GM18517 (cell line): Measurements from ENCODE around the gene EBF3.

Experiments used
- ATAC-seq: cut with Tn5 transposase; IDR thresholded peaks from one replicate; pipeline ENCODE4 v1.9.1; 2021; ENCODE audit warnings: mild to moderate bottlenecking, moderate library complexity; ENCODE audit not compliant: unreplicated experiment

The EBF3 gene

DNA sequence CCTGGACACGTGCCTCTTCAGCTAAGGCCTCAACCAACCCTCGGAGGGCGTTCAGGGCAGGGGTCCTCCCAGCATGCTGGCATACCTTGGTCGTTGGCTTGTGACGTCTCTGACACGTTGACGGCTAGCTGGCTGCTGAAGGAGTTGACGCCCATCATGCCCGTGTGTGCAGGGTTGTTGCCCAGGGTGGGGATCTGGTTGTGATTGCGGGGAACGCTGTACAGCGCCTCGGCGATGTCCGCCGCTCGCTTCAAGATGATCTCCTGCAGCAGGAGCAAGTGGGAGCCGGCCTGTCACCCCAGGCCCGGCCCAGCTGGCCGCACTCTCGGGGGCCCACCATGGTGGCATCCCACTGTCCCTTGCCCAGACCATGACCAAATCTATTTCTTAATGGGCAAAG, 122.0 kb downstream of the EBF3 start:
- ATAC-seq: no peak

DNA sequence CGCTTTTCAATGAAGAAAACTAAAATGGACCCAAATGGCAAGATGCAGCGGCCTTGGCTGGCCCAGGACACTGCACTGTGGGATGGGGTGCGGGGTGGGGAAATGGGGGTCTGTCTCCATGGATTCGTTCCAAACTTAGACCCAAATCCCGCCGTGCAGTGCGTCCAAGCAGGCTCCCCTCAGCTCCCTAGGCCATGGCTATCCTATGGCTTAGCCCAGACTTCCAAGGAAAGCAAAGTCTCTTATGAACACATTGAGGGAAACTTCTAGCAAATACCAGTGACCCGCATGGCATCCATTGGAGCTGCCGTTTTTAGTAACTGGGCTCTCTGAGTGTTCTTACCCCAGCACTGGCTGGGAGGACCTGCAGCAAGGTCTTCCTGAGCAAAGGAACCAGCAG, 122.5 kb downstream of the EBF3 start:
- no peak for ATAC-seq

DNA sequence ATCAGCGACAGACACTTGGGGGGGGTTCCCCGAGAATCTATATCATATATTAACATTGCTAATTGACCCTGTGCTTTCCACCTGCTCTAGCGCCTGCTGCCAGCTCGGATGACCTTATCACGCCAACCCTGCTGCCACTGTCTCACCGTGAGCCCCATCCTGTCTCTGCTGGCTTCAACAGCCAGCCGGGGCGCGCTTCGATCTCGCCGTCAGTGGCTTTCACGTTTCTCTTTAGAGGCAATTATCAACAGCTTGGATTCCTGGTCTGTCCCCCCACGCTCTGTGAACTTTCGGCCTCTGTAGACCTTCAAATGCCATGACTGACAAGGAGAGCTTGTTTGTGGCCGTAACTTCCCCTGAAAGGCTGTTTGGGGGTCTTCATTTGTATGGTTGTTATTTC, 123.0 kb downstream of the EBF3 start:
- no peak for ATAC-seq

DNA sequence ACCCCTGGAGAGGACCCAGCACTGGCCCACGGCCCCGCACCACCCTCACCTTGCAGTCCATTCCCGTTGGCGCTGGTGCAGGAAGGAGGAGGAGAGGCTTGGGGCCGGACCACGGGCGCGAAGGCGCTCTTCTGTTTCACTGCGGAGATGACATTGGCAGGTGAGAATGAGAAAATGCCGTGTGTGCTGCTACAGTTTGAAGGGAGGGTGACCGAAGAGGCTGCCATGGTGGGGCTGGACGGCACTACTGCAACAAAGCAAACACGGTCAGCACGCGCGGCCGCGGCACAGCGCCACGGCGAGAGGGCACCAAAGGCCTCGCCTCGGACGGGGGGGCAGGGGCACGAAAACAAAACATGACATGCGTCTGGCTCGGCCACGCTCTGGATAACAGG, 123.9 kb downstream of the EBF3 start:
- no peak for ATAC-seq

DNA sequence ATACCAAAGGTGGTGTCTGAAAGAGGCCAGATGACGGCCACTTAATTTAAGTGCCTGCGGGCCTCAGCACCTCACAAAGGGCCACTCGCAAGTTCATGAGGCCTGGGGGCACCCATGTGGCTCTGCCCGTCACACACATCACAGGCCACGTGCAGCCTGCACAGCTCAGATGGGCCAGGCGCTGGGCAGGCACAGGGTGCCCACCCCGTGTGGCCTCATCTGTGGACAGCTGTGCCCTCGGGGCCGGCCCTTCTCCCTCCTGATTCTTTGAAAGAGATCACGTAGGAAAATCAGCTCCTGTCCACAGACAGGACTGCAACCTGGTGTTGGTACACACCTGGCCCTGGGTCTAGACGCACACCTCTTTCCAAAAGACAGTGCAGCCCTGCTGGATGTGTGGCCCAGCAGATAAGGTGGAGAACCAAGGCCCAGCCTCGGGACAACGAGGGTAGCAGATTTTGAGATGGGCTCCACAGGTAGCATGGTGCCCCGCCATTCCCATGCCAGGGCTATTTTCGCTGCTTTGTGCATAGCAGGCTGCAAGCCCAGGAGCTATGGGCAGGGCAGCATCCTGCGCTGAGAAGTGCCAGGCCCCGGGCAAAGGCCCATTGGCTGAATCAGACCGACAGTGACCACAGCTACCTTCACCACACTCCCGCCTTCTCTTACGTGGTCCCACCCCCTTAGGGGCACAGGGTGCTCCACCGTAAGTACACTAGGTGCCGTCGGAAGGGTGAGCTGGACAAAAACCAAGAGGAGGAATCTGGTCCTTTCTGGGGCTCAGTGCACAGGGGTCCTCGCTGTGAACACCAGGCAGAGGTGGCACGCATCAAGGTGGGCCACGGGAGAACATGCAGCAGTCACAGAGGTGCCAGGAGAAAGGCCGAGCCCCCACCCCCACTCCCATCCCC, 124.5 kb downstream of the EBF3 start:
- no peak for ATAC-seq

DNA sequence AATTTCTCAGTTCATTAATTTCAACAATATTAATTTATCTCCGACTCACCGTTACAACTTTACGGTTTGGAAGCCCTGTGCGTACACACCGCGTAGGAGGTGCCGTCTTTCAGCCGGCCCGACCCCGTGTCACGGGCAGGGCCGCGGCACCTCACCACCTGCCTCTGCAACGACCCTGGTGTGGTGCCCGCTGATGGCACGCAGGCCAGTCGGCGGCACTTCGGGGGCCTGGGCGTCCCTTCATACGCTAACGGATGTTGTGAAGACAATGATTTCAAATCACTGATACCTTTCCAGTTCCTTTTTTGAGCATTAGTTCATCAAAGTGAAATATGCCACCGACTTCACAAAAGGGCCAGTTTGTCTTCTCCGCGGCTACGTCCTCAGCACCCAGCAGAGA, 125.3 kb downstream of the EBF3 start:
- ATAC-seq: no peak

DNA sequence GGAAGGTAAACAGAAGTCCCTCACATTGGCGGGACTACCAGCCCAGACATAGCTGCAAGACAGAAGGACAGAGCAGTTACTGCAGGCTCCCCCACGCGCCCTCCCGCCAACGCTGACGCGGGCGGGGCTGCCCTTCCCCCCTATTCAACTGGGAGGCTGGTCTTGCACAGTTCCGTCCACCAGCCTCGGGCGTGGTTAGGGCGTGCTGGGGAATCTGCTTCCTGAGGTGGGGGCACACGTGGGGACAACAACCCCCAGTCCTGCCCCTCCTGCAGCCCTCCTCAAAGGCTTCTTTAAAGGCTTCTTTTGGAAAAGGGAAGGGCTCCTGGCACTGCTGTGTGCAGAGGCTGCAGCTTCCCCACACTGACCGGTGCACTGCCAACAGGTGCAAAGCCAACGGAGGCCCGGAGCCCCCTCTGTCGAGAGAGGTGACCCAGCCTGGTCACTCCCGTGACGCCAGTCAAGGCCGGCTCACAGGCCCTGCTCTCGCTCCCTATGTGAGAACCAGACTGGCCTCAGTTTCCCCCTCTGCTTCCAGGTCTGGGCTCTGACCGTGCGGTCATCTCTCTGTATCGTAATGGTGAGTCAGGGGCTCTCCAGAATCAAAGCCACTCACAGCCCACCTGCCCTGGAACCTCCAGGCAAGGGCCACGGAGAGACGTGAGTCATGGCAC, 126.0 kb downstream of the EBF3 start:
- no peak for ATAC-seq

DNA sequence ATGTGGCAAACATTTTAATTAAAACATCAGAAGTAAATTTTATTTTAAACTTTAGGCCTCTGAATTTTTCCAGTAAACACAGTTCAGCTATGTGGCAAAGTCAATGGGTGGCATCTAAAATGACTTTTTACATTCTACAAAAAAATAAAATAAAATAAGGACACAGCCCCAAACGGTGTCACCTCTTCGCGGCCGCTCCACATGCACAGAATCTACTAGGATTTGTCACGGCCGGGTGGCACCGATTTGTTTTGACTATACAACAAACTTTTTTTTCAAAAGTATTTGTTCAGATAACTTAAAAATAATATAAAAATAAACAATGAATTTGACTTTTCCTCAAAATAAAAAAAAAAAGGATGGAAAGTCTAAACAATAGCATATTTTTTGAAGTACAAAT, 127.8 kb downstream of the EBF3 start:
- ATAC-seq: no peak

DNA sequence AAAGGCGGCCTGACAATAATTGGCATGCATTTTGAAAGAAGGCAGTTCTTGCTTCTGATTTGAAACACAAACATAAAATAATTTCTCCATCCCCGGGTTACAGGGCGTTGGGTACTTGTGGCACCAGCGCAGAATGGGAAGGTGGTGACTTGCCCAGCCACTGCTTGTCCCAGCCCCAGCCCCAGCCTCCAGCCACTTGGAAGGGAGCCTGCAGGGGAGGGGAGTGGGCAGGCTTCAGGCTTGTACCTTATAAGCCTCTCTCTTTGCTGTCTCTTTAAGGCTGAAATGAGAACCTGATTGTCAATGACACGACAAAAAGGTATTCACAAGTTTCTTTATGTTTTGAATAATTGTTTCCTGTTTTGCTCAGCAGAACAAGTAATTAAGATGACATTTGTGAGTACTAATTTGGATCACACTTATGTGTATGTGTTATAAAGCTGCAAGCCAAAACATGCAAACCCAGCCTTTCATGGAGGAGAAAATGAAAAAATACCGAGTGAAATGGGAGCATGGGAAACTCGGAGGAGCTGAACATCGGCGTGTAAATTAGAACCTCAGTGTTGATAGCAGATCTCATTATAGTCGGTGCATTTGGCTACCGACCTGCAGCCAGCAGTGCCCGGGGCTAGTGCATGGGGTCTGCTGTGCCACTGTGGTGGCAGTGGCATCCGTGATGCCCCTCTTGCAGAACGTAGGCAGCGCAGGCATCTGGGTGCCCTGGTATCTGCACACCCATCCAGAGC, 129.9 kb downstream of the EBF3 start:
- ATAC-seq: no peak

DNA sequence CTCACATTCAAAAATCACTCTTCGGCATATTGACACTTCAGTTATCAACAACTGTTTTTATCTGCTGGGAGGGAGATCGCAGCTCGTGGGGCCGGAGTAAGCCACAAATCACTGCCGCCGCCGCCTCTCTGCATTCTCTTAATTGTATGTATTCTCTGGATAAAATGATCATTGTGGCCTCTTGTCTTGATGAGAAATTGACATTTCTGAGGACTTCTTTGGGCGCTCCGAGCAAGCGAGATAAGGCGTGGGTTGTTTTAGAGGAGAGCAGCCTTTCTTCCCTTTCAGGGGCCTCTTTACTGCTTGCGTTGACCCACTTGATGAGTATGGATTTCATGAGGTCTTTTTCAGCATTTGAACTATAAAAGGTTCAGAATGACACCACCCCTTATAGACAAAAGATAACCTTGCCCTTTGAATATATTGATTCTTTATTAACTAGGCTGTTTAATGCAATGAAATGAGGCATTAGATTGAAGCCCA, 130.6 kb downstream of the EBF3 start:
- no peak for ATAC-seq

DNA sequence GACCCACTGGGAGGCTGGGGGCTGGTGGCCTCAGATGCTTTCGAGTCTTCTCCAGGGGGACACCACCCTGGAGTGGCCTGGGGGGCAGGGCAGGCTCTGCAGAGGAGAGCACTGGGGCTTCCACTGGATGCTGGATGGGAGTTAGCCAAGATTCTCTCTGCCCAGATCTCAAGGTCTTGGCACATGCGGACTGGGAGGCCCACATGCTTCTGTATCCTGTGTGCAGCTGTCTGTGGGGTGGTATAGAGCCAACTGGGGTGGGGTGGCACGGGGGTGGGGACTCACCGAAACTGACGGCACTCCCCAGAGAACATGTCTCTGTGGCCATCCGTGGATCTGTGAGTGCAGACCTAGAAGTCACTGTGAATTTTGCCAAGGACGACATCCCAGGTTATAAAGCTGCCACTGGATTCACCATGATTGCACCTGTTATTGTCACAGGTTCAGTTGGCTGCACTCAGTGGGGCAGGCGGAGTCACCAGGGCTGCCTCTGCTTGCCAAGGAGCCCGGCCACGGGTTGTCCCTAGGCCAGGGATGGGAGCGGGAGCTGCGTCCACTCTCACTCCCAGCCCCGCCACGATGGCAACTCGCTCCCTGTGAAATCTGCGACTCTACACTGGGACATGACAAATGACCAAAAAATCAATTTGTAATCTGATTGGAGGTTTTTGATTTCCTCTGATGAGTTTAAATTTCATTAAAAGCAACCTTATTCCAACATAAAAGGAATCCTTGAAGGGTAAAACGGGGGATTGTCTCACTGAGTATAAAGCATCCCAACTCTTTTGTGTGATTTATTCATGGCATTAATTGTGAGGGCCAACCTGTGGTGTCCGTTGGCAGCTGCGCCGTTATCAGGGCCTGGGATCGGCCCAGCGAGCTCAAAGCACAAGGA, 131.3 kb downstream of the EBF3 start:
- no peak for ATAC-seq

DNA sequence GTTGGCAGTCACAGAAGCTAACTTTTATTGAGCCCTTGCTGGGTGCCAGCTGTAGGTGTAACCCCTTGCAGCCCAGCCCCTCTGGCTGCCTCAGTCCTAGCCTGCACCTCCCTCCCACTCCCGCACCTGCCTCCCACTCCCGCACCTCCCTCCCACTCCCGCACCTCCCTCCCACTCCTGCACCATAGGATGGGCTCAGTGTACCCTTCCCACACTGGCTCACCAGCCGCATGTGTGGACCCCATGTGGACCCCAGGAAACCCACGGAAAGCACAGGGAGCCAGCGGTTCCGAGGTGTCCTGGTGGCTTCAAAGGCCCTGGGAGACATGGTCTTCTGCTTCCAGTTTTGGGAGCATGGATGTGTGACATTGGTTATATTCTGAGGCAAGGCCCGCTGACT, 132.9 kb downstream of the EBF3 start:
- no peak for ATAC-seq

DNA sequence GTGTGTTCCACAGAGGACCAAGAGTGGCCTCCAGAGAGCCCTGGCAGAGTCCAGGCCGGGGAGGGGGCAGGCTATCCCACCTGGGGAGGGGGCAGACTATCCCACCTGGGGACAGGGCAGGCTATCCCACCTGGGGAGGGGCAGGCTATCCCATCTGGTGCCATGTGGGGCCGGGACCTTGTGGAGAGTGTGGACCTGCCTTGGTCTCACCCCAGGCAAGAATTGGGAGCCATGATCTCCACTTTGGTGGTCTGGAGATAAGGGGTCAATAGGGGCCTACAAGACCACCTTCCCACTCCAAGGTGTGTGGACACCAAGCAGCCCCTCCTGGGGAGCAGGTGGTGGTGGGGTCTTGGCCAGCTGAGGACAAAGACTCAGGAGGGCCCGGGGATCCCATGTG, 138.2 kb downstream of the EBF3 start:
- no peak for ATAC-seq

DNA sequence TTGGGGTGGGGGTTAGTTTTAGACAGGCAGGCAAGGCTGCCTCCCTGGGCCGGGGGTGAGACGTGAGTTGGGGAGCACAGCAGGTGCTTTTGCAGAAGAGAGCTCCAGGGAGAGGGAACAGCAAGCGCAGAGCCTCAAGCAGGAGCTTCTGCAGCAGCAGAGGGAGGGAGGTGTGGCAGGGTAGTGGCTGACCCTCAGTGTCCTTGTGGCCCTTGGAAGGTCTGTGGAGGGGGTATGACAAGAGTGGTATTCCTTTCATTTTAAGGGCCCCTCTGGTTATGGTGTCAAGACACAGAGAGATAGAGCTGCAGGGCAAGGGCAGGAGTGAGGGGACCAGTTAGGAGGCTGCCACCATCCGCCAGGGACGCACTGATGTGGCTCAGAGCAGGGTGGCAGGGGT, 138.9 kb downstream of the EBF3 start:
- no peak for ATAC-seq

DNA sequence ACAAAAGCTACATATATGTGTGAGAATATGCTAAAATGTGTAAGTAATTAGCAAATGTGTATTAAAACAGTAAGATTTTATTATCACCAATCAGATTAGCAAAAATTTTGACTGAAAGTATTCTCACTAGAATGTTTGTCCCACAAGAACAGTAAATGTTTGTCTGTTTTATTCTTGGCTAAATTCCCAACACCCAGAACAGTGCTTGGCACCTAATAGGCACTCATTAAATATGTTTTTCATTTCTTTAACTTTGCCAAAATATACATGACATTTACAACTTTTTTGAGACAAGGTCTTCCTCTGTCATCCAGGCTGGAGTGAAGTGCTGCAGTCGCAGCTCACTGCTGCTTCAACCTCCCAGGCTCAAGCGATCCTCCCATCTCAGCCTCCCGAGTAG, 143.6 kb downstream of the EBF3 start:
- ATAC-seq: no peak

DNA sequence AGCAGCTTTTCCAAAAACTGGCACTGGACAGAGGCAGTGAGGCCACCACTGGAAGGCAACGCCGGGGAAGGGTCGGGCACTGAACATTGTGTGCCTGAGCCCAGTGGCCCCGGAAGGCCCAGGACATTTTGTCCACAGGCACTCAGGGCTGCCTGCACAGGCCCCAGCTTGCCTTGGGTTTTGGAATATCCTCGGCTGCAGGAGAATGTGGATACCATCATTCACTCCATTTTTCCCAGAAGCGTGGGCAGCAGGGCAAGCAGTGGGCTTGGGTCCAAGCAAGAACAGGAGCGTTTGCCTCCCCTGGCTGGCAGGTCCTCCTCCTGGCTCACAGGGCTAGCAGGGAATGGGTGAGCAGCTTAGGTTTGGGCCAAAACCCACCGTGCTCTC, 147.4 kb downstream of the EBF3 start:
- ATAC-seq: no peak

DNA sequence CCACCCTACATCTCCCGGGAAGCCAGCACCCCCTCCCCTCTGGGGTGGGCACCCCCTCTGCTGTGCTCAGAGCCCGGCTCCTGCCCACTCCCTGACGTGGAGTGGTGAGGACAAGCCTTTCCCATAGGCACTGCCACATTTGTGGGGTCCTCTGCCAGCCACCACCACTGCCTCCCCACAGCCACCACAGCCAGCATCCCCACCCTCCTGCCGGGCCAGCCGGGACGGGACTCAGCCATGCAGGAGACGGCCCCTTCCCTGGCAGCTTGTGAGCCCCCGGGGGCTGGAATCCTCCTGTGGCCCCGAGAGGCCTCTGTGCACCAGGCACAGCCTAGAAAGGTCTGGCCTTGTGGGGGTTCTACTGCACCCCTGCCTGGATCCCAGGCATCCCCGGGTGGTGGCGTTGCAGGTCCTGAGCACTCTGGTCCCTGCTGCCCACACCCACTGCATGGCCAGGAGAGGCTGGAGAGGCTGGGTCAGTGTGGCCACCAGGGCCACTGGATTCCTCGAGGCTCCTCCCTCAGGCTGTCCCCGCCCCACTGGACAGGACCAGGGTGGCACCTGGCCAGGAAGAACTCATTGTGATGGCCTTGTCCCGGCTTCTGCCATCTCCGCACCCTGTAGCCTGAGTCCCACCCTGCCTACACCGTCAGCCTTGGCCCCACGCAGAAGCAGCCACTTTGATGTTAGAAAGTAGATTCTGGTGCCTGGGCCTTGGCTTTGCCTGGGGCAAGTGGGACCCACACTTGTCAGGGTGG, 148.0 kb downstream of the EBF3 start:
- no peak for ATAC-seq

DNA sequence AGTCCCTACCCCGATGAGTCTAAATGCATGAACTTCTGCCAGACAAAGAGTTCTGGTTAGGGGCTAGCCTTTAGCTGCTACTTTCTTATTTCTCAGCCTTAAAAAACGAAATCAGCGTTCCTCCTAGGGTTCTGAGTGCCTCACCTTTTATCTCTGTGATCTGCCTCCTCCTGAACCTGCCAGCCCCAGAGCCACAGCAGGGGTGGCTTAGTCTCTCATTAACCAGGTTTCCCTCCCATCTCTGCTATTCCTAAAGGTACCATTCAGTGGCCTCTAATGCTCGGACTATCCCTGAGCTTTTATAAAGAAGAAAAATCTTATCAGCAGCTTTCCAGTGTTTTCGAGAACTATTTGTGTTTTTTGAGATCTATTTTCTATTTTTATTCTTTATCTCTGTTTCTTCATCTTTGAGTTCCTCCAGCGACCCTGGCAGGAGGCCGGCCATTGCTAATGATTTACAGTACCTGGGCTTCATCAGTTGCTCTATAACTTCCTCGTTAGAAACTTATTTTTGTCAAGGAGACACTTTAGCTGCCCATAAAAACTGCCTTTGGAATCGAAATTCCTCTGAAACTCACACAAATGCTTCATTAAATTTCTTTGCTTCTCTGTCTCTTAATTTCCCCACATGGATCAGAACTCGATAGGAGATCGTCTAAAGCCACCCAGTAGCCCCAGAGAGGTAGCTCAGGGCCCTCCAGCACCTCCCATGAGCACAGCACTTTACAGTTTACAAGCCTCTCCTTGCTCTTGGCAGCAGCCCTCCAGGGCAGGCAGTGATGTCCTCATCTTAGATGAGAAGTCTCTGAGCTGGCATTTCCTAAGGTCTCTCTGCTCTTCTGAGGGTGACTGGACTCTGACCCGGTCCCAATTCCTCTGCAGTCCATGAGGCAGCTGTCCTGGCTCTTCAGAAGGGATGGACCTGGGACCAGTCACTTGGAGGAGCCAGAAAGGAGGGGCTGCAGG, 149.1 kb downstream of the EBF3 start:
- ATAC-seq: no peak

DNA sequence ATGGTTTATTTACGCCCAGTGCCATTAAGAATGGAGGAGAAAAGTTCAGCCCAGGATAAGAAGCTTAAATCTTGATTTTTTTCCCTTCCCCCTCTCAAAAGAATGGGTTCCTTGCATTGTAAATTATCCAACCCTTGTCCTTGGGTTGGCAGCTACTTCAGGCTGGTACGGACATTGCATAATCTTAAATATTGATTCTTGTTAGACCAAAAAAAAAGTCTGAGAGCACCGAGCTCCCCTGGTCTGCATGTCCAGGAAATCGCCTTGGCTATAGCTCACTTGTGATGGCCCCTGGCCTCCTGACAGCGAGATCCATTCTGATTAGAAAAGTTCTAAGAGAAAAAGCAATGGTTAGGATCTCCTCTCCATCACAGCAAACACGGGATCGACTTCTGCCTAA, 151.7 kb downstream of the EBF3 start:
- no peak for ATAC-seq
